ENCODE measurements around the gene DNAH8.

The DNAH8 gene

GRCh38 chr6:39029156-39030011, 314.3 kb downstream of the DNAH8 start:
- peak; percentile 90 for TF ChIP-seq CTCF (IDR thresholded peaks at IDR 0.05; ENCODE audit: low read depth, low read length, poor library complexity, severe bottlenecking)
- no peak for TF ChIP-seq EZH2phosphoT487 (IDR thresholded peaks at IDR 0.05; ENCODE audit: borderline replicate concordance, low read length)
- H4K20me1 ChIP-seq (ENCODE audit: control insufficient read depth, insufficient read depth, low read depth, low read length) = no peaks in the 10 kb centered on the region
- H3K9me3 ChIP-seq (ENCODE audit: control insufficient read depth, insufficient read depth, low read length) = no peaks in the 10 kb centered on the region
- H3K4me3 ChIP-seq (ENCODE audit: low read length) = no peak overlapping the region
- H3K27me3 ChIP-seq (ENCODE audit: control insufficient read depth, low read length) = peaks cover 14% of the 10 kb centered on the region
- no peaks in the 10 kb centered on the region for H3K36me3 ChIP-seq (ENCODE audit: control insufficient read depth, low read length)
- H3K27ac ChIP-seq (ENCODE audit: low read depth, low read length) = no peak overlapping the region
- no peaks in the 10 kb centered on the region for H3K79me2 ChIP-seq (ENCODE audit: control insufficient read depth, low read length)
- no peaks in the 10 kb centered on the region for H3F3A ChIP-seq (ENCODE audit: control insufficient read depth, insufficient read depth)
- no peak overlapping the region for H3K4me2 ChIP-seq (ENCODE audit: low read length)
- H3K9me2 ChIP-seq (replicated peaks; ENCODE audit: control insufficient read depth, low read length) = no peaks in the 10 kb centered on the region
- H3K4me1 ChIP-seq (ENCODE audit: control insufficient read depth, low read length) = no peaks in the 10 kb centered on the region

- Histone ChIP-seq H4K20me1 (ENCODE audit: control insufficient read depth, insufficient read depth, low read depth, low read length) (no peaks in the 10 kb centered on the region), H3K27me3 (ENCODE audit: control insufficient read depth, low read length) (peaks cover 26% of the 10 kb centered on the region), H3K4me2 (ENCODE audit: low read length) (no peak overlapping the region)
Measured at GRCh38 chr6:39035681-39036080, 320.6 kb downstream of the DNAH8 start.

GRCh38 chr6:39037082-39037508, 322.0 kb downstream of the DNAH8 start:
- H3K4me3 ChIP-seq (ENCODE audit: low read length) = no peak overlapping the region
- peaks cover 3% of the 10 kb centered on the region; the same call in 1 of the 2 replicates for H3K4me1 ChIP-seq (ENCODE audit: control insufficient read depth, low read length)
- H4K20me1 ChIP-seq (ENCODE audit: control insufficient read depth, insufficient read depth, low read depth, low read length) = no peaks in the 10 kb centered on the region
- H3K36me3 ChIP-seq (ENCODE audit: control insufficient read depth, low read length) = no peaks in the 10 kb centered on the region
- no peaks in the 10 kb centered on the region for H3F3A ChIP-seq (ENCODE audit: control insufficient read depth, insufficient read depth)
- H3K9me3 ChIP-seq (ENCODE audit: control insufficient read depth, insufficient read depth, low read length) = no peaks in the 10 kb centered on the region
- no peaks in the 10 kb centered on the region for H3K79me2 ChIP-seq (ENCODE audit: control insufficient read depth, low read length)
- no peak for TF ChIP-seq EZH2phosphoT487 (IDR thresholded peaks at IDR 0.05; ENCODE audit: borderline replicate concordance, low read length)
- no peak for TF ChIP-seq CTCF (IDR thresholded peaks at IDR 0.05; ENCODE audit: low read depth, low read length, poor library complexity, severe bottlenecking)
- H3K27ac ChIP-seq (ENCODE audit: low read depth, low read length) = no peak overlapping the region
- H3K27me3 ChIP-seq (ENCODE audit: control insufficient read depth, low read length) = peaks cover 20% of the 10 kb centered on the region
- H3K4me2 ChIP-seq (ENCODE audit: low read length) = no peak overlapping the region
- H3K9me2 ChIP-seq (replicated peaks; ENCODE audit: control insufficient read depth, low read length) = no peaks in the 10 kb centered on the region

More at GRCh38 chr6:39035681-39036080, 320.6 kb downstream of the DNAH8 start:
- H3K9me3 ChIP-seq (ENCODE audit: control insufficient read depth, insufficient read depth, low read length) = no peaks in the 10 kb centered on the region
- no peaks in the 10 kb centered on the region for H3K79me2 ChIP-seq (ENCODE audit: control insufficient read depth, low read length)
- no peaks in the 10 kb centered on the region for H3F3A ChIP-seq (ENCODE audit: control insufficient read depth, insufficient read depth)
- H3K4me3 ChIP-seq (ENCODE audit: low read length) = no peak overlapping the region
- H3K36me3 ChIP-seq (ENCODE audit: control insufficient read depth, low read length) = no peaks in the 10 kb centered on the region
- H3K9me2 ChIP-seq (replicated peaks; ENCODE audit: control insufficient read depth, low read length) = no peaks in the 10 kb centered on the region
- no peak overlapping the region for H3K27ac ChIP-seq (ENCODE audit: low read depth, low read length)
- H3K4me1 ChIP-seq (ENCODE audit: control insufficient read depth, low read length) = peaks cover 3% of the 10 kb centered on the region; the same call in 1 of the 2 replicates
- TF ChIP-seq EZH2phosphoT487 (IDR thresholded peaks at IDR 0.05; ENCODE audit: borderline replicate concordance, low read length) = no peak
- no peak for TF ChIP-seq CTCF (IDR thresholded peaks at IDR 0.05; ENCODE audit: low read depth, low read length, poor library complexity, severe bottlenecking)
